OCI-LY3 (cell line): Measurements from ENCODE around the gene PLEKHA6.

ENCODE experiments used
- CTCF ChIP-seq: fragments of 200-600, 300-600 bp; sonication (generic); IDR thresholded peaks from 2 replicates; pipeline ENCODE4 v1.5.1; 2014; ENCODE audit warnings: antibody characterized with exemption, low read length, low read depth
- EZH2phosphoT487 ChIP-seq: fragments of 200-600 bp; shearing (Covaris generic); IDR thresholded peaks from 2 replicates; pipeline ENCODE4 v1.6.1; 2018; ENCODE audit warnings: antibody characterized with exemption, mixed run types, low read depth

- TF ChIP-seq CTCF (no peak), EZH2phosphoT487 (no peak)
Measured at GRCh38 chr1:204406621-204407020, 46.9 kb upstream of the PLEKHA6 start.
